ENCODE measurements around the gene CDC42BPB.
"Not testable (repeated sequence)": the region's sequence is repeated elsewhere in the genome, so short reads cannot be mapped to it uniquely, and the experiment has no call there.

Gene CDC42BPB

DNA sequence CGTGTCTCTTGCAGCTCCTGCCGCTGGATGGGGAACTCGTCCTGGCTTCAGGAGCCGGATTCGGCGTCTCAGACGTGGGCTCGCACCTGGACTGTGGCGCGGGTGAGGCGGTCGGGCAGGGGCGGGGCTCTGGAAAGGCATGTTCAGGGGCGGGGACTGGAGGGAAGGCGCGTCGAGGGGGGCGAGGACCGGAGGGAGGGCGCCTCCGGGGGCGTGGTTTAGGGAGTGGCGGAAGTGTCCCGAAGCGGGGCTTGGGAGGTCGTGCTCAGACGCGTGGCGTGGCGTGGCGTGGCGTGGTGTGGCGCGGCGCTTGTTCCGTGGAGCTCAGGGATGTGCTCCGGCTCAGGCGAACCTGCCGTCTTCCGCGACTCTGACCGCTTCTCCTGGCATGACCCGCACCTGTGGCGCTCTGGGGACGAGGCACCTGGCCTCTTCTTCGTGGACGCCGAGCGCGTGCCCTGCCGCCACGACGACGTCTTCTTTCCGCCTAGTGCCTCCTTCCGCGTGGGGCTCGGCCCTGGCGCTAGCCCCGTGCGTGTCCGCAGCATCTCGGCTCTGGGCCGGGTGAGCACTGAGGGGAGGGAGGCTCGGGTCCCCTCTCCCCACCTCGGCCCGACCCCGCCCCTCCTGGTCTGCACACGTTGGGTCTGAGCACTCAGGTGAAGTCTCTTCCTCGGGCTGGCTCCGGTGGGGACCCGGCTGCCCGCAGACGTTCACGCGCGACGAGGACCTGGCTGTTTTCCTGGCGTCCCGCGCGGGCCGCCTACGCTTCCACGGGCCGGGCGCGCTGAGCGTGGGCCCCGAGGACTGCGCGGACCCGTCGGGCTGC is 128.7 kb downstream of the CDC42BPB start:
- no peak for DNase-seq
- in situ Hi-C loops (cut with MboI; ENCODE audit: low pct_unique_long_range_greater_than_20kb, low sequenced_read_pairs) = no loop called here

DNA sequence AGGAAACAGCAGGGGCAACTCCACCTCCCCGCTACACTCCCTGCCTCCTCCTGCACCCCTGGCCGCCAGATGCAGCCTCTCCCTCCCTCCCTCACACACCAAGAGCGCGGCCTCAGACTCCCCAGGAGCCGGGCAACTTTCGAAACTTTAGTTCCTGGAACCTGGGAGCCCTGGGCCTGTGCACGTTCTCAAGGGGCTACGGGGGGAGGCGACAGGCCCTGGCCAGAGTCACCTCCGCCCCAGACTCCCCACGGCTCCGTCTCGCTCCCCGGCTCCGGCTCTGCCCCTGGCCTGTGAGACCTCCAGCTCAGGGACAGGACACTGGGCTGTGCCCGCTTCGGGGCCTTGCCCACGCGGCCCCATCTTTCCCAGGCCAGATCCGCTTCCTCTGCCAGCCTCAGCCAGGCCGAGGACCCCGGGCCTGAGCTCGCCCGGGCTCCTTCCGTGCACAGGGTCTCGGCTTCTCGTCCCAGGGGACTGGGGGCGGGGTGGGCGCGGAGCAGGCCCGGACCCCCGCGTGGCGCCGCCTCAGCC is 129.4 kb downstream of the CDC42BPB start:
- in situ Hi-C loops (cut with MboI; ENCODE audit: low pct_unique_long_range_greater_than_20kb, low sequenced_read_pairs) = no loop called here
- DNase-seq = no peak

DNA sequence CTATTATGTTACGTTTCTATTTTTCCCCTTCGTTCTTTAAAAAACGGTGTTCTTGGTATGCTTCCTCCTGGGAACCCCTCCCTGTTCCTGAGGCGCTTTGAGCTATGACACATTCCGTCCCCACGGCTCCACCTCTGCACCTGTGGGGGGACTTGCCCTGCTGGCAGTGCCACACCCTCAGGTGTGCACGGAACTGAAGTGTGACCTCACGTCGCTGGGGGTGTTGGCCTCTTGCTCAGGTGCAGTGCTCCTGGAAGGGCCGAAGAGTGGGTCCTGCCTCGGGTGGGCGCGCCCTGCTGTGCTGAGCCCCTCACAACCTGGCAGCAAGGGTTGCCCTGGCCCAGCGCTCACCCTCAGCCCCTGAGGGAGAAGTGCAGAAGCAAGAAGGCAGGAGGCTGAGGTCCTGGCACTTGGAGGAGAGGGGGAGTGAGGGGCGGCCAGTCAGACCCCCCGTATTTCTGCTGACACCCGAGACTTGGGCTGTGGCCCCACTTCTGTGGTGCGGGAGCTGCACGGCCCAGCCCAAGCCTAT is 129.9 kb downstream of the CDC42BPB start:
- in situ Hi-C loops (cut with MboI; ENCODE audit: low pct_unique_long_range_greater_than_20kb, low sequenced_read_pairs) = no loop called here
- no peak for DNase-seq

DNA sequence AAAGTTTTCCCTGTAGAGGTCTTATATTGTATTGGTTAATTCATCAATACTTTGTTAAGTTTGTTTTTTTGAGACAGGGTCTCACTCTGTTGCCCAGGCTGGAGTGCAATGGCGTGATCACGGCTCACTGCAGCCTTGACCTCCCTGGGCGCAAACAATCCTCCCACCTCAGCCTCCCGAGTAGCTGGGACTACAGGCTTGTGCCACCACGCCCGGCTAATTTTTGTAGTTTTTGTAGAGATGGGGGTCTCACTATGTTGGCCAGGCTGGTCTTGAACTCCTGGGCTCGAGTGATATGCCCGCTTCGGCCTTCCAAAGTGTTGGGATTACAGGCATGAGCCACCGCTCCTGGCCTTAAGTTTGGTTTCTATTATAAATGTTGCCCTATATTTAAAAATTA is 130.5 kb downstream of the CDC42BPB start:
- DNase-seq; in situ Hi-C loops (cut with MboI; ENCODE audit: low pct_unique_long_range_greater_than_20kb, low sequenced_read_pairs): not testable (repeated sequence)

DNA sequence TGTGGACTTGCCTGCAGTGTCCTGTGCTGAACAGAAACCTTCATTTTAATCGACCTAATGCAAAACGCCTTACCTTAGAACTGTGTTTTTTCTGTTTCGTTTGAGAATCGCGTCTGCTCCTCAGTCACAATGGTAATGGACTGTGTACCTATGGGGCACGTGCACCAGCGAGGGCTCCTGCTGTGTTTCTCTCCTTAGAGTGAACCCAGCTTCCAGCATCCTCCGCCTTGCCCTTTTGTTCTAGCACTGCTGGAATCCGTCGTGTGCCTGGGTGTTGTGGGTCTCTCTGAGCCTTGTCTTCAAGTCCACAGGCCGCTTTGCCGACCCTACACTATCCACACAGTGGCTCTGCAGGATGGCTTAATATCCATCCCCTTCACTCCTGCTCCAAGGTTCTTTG is 131.2 kb downstream of the CDC42BPB start:
- in situ Hi-C loops (cut with MboI; ENCODE audit: low pct_unique_long_range_greater_than_20kb, low sequenced_read_pairs) = no loop called here
- DNase-seq = no peak

DNA sequence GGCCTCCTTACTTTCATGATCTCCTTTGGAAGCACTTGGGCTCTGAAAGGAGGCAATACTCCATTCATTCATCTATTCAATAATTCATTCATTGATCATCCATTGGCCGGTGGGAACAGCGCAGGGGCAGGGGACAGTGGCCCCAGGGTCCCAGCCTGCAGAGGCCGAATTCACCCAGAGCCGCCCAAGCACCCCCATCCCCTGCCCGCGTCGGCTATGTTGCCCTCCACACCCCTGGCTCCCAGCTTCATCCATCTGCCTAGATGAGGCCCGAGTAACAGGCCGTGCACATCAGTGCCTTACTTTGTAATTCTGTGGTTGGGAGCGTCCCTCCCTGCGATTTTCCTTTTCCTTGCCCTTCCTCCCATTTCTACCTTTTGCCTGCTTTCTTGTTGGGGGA is 131.7 kb downstream of the CDC42BPB start:
- in situ Hi-C loops (cut with MboI; ENCODE audit: low pct_unique_long_range_greater_than_20kb, low sequenced_read_pairs) = no loop called here
- no peak for DNase-seq

DNA sequence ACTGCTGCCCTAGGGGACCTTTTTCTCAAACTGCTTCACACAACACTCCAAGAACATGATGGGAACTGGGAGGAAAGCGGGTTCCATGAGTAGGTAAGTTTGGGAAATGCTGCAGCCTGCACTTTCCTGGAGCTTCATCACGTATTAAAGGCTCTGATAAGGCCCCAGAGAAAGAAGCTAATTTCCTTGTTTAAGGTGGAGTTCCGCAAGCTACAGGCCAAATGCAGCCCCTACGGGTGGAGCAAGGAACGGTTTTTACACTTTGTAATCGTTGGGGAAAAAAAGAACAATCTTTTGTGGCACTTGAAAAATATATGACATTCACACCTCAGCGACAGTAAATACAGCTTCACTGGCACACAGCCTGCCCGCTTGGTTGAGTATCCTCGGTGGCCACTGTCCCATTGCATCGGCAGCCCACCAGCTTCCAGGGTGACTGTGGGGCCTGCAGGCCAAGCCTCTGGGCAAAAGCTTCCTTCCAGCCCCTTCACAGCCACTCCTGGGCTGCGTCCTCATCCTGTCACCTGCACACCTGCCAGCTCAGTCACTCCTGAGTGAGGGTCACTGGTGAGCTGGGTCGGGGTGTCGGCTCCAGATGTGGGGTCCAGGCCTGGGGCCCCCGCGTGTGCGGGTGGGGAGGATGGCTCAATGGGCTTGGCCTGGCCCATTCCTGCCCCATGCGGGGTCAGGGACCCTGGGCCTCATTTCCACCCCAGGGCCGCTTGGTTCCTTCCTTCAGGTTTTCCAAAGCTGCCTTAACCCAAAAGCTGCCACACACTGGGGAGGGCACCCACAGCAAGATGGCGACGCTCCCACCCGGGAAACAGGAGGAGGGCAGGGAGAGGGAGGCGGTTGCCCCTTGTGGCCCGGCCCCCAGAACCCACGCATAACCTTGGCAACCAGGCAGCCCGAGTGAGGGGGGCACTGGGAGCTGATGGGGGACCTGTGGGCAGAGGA is 132.4 kb downstream of the CDC42BPB start:
- DNase-seq = no peak
- in situ Hi-C loops (cut with MboI; ENCODE audit: low pct_unique_long_range_greater_than_20kb, low sequenced_read_pairs) = no loop called here

DNA sequence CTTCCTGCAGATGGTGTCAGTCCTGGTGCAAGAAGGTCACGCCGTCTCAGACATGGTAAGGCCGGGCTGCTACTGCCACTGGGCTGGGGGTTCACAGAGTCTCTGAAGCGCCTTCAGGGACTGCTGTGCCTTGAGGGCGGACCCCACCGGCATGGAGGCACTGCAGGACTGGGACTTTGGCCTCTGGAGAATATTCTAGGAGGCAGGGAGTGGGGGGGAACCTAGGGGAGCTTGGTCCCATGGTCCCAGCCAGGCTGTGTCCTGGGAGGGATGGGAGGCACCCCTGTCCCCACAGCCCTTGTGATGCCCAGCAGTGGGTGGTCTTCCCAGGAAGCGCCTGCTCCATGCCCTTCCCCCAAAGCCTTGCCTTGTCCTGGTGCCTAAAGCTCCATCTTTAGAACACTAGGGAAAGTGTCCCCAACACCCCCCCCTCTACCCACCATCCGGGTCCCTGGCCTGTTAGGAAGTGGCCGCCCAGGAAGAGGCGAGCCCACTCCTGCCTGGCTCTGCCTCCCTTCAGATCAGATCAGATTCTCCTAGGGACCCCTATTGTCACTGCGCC is 133.3 kb downstream of the CDC42BPB start:
- no peak for DNase-seq
- in situ Hi-C loops (cut with MboI; ENCODE audit: low pct_unique_long_range_greater_than_20kb, low sequenced_read_pairs) = no loop called here

DNA sequence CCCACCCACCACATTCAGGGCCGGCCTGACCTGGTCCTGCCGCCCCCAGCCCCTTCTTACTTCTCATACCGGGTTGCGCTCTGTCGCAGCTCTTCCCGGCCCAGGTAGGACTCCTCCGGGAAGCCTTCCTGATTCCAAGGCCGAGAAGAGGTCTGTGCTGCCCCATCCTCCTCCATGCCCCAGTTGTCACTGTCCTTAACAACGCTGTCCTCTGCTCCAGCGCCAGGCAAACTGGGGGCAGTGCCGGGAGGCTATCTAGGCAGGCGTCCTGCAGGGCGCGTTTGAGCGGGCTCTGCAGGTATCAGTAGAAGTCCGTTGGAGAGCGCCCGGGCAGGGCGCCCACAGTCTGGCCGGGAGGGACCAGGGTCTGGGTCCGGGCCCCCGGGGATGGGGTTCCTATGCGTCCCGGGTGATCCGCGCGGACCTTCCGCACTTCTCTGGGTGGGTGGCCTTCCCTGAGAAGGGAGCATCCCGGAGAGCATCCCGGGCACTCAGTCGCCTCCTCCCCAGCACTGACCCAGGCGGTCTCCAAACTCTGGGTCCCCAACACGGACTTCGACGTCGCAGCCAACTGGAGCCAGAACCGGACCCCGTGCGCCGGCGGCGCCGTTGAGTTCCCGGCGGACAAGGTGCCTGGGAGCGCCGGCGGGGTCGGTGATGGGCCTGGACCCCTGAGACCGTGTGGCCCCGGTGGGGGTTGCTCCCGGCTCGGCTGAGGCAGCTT is 134.0 kb downstream of the CDC42BPB start:
- in situ Hi-C loops (cut with MboI; ENCODE audit: low pct_unique_long_range_greater_than_20kb, low sequenced_read_pairs) = no loop called here
- no peak for DNase-seq

DNA sequence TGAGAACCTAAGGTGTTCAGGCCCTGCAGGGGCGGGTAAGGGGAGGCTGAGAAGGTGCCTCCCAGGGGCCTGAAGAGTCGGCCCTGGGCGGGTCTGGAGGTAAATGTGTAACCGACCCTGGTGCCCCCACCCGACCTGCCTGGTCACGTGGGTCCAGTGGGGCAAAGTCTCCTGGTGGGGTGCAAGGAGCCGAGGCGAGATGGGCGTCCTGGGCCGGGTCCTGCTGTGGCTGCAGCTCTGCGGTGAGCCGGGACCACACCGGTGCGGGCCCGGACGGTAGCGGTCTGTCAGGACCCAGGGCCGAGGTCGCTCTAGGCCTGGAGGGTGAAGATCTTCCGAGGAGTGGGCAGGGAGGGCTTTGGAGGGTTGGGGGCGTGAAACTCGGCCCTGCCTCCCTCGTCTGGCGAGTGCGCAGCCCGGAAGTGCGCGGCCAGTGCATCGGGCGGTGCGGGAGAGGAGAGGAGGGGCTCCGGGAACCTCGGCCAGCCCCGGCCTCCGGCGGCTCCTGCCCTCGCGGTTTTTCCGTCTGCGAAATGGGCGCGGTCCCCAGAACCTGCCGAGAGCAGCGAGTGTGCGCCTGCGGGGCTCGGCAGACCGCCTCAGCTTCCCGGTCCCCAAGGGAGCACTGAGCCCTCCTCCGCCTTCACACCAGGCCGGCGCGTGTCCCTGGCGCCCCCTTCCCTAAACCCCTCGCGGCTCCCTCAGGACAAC is 134.7 kb downstream of the CDC42BPB start, which contains the start of gene AMN:
AMN (plus strand) TSS at position 174 of the 711 bp plus-strand sequence; CDS start at position 200, 26 bp downstream.
- DNase-seq = no peak
- in situ Hi-C loops (cut with MboI; ENCODE audit: low pct_unique_long_range_greater_than_20kb, low sequenced_read_pairs) = no loop called here

DNA sequence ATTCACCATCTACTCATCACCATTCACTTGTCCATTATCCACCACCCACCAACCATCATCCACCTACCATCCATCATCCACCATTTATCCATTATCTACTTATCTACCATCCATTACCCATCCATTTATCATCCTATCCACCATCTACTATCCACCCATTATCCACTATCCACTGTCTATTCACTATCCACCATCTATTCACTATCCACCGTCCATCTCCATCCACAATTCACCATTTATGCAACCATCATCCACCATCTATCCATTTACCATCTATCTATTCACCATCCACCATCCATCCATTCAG is 136.4 kb downstream of the CDC42BPB start:
- DNase-seq = no peak
- in situ Hi-C loops (cut with MboI; ENCODE audit: low pct_unique_long_range_greater_than_20kb, low sequenced_read_pairs) = no loop called here

DNA sequence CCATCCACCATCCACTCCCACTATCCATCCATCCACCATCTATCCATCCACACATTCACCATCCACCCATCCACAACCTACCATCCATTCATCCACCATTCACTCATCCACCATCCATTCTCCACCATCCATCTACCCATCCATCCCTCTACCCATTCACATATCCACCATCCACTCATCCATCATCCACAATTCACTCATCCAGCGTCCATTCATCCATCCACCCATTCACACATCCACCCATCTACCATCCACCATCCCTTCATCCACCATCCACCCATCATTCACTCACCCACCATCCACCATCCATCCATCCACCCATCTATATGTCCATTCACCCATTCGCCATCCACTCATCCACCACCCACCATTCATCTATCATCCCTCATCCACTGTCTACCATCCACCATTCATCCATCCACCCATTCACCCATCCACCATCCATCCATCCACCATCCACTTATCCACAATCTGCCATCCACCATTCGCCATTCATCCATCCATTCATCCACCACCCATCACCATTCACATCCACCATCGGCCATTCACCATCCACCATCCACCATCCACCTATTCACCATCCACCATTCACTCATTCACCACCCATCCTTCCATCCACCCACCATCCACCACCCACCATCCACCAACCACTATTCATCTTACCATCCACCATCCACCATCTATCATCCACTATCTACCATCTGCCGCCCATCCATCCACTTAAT is 136.9 kb downstream of the CDC42BPB start:
- in situ Hi-C loops (cut with MboI; ENCODE audit: low pct_unique_long_range_greater_than_20kb, low sequenced_read_pairs) = no loop called here

DNA sequence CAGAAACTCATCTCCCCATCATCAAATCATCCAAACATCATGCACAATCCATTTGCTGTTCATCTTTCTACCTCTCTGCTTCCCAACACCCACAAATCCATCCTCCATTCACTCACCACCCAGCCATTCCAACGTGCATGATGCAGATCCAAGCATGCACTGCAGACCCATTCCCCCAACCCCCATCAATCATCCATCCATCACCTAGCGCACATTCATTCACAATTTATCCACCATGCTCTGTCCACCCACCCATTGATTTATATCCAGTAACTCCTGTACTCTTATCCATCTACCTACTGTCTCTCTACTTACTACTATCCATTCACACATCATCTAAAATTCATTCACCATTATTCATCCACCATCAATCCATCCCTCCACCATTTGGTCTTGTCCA is 138.9 kb downstream of the CDC42BPB start:
- DNase-seq = no peak
- in situ Hi-C loops (cut with MboI; ENCODE audit: low pct_unique_long_range_greater_than_20kb, low sequenced_read_pairs) = no loop called here

More for the DNA sequence above, 136.9 kb downstream of the CDC42BPB start:
- no peak for DNase-seq

DNA sequence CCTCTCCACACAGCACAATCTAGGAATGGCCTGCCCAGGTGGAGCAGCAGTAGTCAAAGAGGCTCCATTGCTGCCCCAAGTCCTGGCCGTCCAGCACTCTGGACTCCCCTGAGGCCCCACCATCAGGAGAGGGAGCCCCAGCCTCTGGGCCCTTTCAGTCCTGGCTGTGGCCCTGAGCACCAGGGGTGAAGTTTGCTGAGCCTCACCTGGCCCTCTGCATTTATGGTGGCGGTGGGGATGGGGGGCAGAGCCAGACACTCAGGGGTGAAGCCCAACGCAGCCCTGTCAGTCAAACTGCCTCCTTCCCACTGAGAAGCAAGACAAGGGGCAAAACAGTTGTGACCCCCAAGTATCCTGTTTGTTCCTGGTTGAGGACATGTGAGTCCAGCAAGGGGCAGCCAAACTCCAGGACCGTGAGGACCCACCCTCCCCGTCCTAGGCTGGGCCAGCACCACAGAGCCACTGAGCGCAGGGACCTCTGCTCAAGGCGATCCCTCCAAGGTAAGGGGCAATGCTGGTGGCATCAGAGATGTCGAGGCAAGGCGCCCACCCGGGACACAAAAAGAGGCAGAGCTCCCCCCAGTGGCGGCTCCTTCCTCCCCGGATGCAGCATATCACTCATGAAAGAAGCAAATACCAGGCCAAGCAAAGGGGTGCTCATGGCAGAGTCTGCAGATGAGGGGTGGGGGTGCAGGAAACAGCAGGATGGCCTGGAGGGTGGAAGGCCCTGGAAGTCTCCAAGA is 139.7 kb downstream of the CDC42BPB start:
- in situ Hi-C loops (cut with MboI; ENCODE audit: low pct_unique_long_range_greater_than_20kb, low sequenced_read_pairs) = no loop called here

DNA sequence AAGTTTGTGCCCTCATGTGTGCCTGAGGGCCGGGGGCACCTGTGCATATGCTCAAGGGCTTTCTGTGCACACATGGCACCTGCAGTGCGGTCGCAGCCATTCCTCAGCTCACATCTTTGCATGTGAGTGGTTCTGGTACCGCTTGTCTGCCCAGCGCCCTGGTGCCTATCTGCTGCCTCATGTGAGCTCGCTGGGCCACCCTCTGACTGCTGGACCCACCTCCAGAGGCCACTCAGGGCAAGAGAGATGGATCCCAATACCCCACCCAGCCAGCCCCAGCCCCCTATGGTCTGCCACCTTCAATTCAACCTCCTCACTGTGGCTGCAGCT is 140.3 kb downstream of the CDC42BPB start:
- in situ Hi-C loops (cut with MboI; ENCODE audit: low pct_unique_long_range_greater_than_20kb, low sequenced_read_pairs) = no loop called here
- DNase-seq = no peak

More for the DNA sequence above, 139.7 kb downstream of the CDC42BPB start:
- DNase-seq = peak; percentile 75

DNA sequence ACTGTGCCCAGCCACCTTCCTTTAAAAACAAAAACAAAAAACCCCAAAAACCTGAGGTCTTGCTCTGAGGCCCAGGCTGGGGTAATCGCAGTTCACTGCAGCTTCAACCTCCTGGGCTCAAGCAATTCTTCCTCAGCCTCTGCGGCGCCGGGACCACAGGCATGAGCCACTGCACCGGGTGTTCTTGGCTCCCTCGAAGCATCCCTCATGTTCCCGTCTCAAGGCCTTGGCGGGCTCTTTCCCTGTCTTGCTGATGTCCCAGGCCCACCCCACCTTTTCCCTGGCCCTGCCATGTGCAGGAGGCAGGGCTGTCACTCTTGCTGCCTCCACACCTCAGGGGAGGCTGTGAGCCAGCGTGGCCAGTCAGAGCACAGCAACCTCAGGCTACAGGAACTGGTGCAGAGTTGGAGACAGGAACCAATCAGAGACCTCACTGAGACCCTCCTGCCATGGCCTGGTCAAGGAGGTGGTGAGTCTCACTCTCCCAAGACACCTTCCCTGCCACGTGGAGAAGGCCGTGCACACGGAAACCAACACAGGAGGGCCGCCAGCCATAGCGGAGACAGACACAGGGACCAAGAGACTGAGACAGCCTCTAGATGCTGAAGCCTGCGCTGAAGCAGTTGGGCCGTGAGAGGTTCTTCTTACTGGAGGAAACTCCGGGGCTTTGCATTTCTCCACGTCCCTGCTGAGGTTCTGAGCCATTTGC is 140.8 kb downstream of the CDC42BPB start:
- in situ Hi-C loops (cut with MboI; ENCODE audit: low pct_unique_long_range_greater_than_20kb, low sequenced_read_pairs) = no loop called here
- no peak for DNase-seq

Measured in KBM-7 (cell line).